Esophagus muscularis mucosa (tissue), 4 donors: Measurements from ENCODE around the gene SDHC.

Experiments used
- CTCF ChIP-seq, 3 experiments: fragments of 200-600 bp in 2 of 3; fragments of 450-650 bp in 1 of 3; sonication (generic) in 2 of 3; IDR thresholded peaks; one replicate each; pipeline ENCODE4 v1.5.1; 2017 to 2019; ENCODE audit warnings: antibody characterized with exemption in 3 of 3, mild to moderate bottlenecking in 2 of 3, moderate library complexity in 1 of 3
- EP300 ChIP-seq: sonication (generic); formaldehyde crosslinking; IDR thresholded peaks from one replicate; pipeline ENCODE4 v1.6.1; 2017; ENCODE audit warnings: antibody characterized with exemption
- POLR2A ChIP-seq: fragments of 450-650 bp; IDR thresholded peaks from one replicate; pipeline ENCODE4 v1.6.1; 2017; ENCODE audit warnings: antibody characterized with exemption, moderate library complexity, mild to moderate bottlenecking, low read depth
- POLR2AphosphoS5 ChIP-seq, 2 donors: sonication (generic); formaldehyde crosslinking; IDR thresholded peaks; one replicate each; pipeline ENCODE4 v1.6.1; 2017; ENCODE audit warnings: antibody characterized with exemption in 2 of 2

- TF ChIP-seq POLR2A (no peak), EP300 (no peak), CTCF (IDR thresholded peaks at IDR 0.05) (no peak), POLR2AphosphoS5 (IDR thresholded peaks at IDR 0.05) (no peak)
Measured at GRCh38 chr1:161404051-161404597, 89.9 kb downstream of the SDHC start.
